Right atrium auricular region (tissue), 2 donors: ENCODE results near the gene LCN10. TPM values are rescaled to one million over a fixed set of nuclear protein-coding genes. Genes with fewer than 3 reads are reported as not detected.
A peak's percentile ranks its signal among the peaks of the same experiment; 100 is the strongest.

Experiments
- DNase-seq: peaks from one replicate; pipeline ENCODE4 v3.0.0-alpha.2; 2019; ENCODE audit warnings: low spot score
- H3K27ac ChIP-seq, 2 donors: fragments of 200-600 bp; sonication (generic); 1 replicate in 1 of 2; 2 replicates in 1 of 2; pipeline ENCODE4 v1.5.1; 2016 to 2019
- H3K27me3 ChIP-seq, 2 donors: fragments of 200-600 bp; sonication (generic); one replicate each; pipeline versions ENCODE4 v1.5.1 to v1.6.0; 2017 to 2019
- H3K36me3 ChIP-seq: fragments of 200-600 bp; sonication (generic); one replicate; pipeline ENCODE4 v1.5.1; 2016
- H3K4me1 ChIP-seq, 2 donors: fragments of 200-600 bp; sonication (generic); one replicate each; pipeline versions ENCODE4 v1.5.1 to v1.6.0; 2017 to 2019
- H3K4me3 ChIP-seq, 2 donors: fragments of 200-600 bp; sonication (generic); 1 replicate in 1 of 2; 2 replicates in 1 of 2; pipeline ENCODE4 v1.5.1; 2017 to 2019; ENCODE audit warnings: mild to moderate bottlenecking in 1 of 2, moderate library complexity in 1 of 2
- H3K9me3 ChIP-seq, 2 donors: fragments of 200-600 bp; sonication (generic); one replicate each; pipeline ENCODE4 v1.5.1; 2019
- CTCF ChIP-seq, 2 donors: fragments of 200-600 bp; sonication (generic); IDR thresholded peaks; one replicate each; pipeline ENCODE4 v1.5.1; 2019; ENCODE audit warnings: antibody characterized with exemption in 2 of 2
- total RNA-seq, 2 donors: library from RNA; depleted of rRNA; stranded (reverse); fragments of >200 nt; gene quantifications; one replicate each; pipeline ENCODE4 v1.1.0, GENCODE V29; 2016

The LCN10 gene
- total RNA-seq, 2 donors from 2014 or later, result 4.5 to 8.8 TPM

DNA sequence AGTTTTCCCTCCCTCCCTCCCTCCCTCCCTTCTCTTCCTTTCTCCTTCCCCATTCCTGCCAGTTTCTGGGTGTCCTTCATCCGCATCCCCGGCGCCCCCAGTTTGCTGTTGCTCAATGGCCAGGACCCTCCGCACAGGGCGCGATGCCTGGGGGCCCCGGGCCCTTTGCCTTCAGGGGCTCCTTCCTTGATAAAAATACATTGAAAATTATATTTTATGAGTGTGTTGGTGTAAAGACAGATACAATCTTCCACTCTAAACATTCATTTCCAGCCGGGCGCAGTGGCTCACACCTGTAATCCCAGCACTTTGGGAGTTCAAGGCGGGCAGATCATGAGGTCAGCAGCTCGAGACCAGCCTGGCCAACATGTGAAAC is 47.9 kb downstream of the LCN10 start:
- Histone ChIP-seq H3K9me3 (no peaks in the 10 kb centered on the region), H3K27me3 (no peaks in the 10 kb centered on the region), H3K4me1 (peaks cover 0 to 38% of the 10 kb centered on the region in 2 donors), H3K27ac (no peak overlapping the region), H3K36me3 (no peaks in the 10 kb centered on the region), H3K4me3 (no peak overlapping the region)
- DNase-seq, result no peak
- no peak for TF ChIP-seq CTCF (IDR thresholded peaks at IDR 0.05)

- no peak for DNase-seq
- Histone ChIP-seq H3K9me3 (no peaks in the 10 kb centered on the region), H3K36me3 (no peaks in the 10 kb centered on the region), H3K27me3 (no peaks in the 10 kb centered on the region), H3K4me3 (no peak overlapping the region), H3K4me1 (peaks cover 0 to 43% of the 10 kb centered on the region in 2 donors), H3K27ac (no peak overlapping the region)
- peak; percentile 88 to 90 for TF ChIP-seq CTCF (IDR thresholded peaks at IDR 0.05)
These were observed 48.4 kb downstream of the LCN10 start for GRCh38 chr9:136694163-136694871.

GRCh38 chr9:136693490-136694162 is 49.1 kb downstream of the LCN10 start:
- Histone ChIP-seq H3K9me3 (no peaks in the 10 kb centered on the region), H3K36me3 (no peaks in the 10 kb centered on the region), H3K27ac (peak overlapping the region in 1 of 2 donors; percentile 8), H3K4me1 (peaks cover 0 to 50% of the 10 kb centered on the region in 2 donors), H3K4me3 (no peak overlapping the region), H3K27me3 (no peaks in the 10 kb centered on the region)
- TF ChIP-seq CTCF (IDR thresholded peaks at IDR 0.05), result no peak
- DNase-seq, result no peak

DNA sequence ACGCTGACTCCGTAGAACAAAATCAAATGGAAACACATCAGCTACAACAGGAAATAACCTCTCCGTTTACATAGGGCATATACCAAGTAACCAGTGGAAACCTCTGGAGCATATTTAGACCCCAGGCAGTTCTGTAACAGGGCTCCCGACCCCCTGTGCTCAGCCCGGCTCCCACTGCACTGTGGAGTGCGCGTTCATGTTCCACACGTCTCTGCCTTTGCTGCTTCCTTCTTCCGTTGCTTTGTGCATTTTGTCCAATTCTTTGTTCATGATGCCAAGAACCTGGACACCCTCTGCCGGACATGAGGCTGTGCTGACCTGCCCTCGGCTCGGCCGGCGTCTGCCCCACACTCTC is 49.6 kb downstream of the LCN10 start:
- no peak for DNase-seq
- Histone ChIP-seq H3K4me1 (peaks cover 0 to 56% of the 10 kb centered on the region in 2 donors), H3K27ac (peak overlapping the region in 1 of 2 donors; percentile 8), H3K4me3 (no peak overlapping the region), H3K36me3 (no peaks in the 10 kb centered on the region), H3K27me3 (no peaks in the 10 kb centered on the region), H3K9me3 (no peaks in the 10 kb centered on the region)
- no peak for TF ChIP-seq CTCF (IDR thresholded peaks at IDR 0.05)

- no peak for TF ChIP-seq CTCF (IDR thresholded peaks at IDR 0.05)
- H3K36me3 ChIP-seq, result no peaks in the 10 kb centered on the region
- no peak overlapping the region for H3K4me3 ChIP-seq
- H3K27ac ChIP-seq, result peak overlapping the region in 1 of 2 donors; percentile 84
- peaks cover 0 to 62% of the 10 kb centered on the region in 2 donors for H3K4me1 ChIP-seq
- no peaks in the 10 kb centered on the region for H3K27me3 ChIP-seq
- no peak for DNase-seq
- no peaks in the 10 kb centered on the region for H3K9me3 ChIP-seq
These were observed 50.3 kb downstream of the LCN10 start for GRCh38 chr9:136692185-136693134.
